Bronchial epithelial cell (primary cell): ENCODE results near the gene DPEP1. TPM values are rescaled to one million over a fixed set of nuclear protein-coding genes. Genes with fewer than 3 reads are reported as not detected.

ENCODE experiments used
- DNase-seq: peaks from one replicate; pipeline ENCODE4 v3.0.0-alpha.2; 2010; ENCODE audit warnings: low read depth
- FAIRE-seq: peaks from 2 replicates; lab custom pipeline; 2011; peaks lifted over from hg19 to GRCh38; lab: Jason Lieb, UNC
- H3K27me3 ChIP-seq: 2 replicates; pipeline ENCODE4 v1.5.1; 2011; ENCODE audit warnings: low read length; ENCODE audit not compliant: control insufficient read depth, insufficient read depth
- H3K36me3 ChIP-seq: 2 replicates; pipeline ENCODE4 v1.5.1; 2011; ENCODE audit warnings: low read length; ENCODE audit not compliant: control insufficient read depth, insufficient read depth
- H3K4me3 ChIP-seq: 2 replicates; pipeline ENCODE4 v1.5.1; 2011; ENCODE audit warnings: mild to moderate bottlenecking, low read depth, low read length, control low read depth
- CTCF ChIP-seq: IDR thresholded peaks from 2 replicates; pipeline ENCODE4 v1.5.1; 2011; ENCODE audit warnings: mild to moderate bottlenecking, moderate library complexity, low read length, control low read depth, inconsistent platforms; ENCODE audit not compliant: insufficient read depth, severe bottlenecking
- total RNA-seq: library from RNA; depleted of rRNA; stranded (reverse); fragments of >200 nt; gene quantifications from 2 replicates; pipeline ENCODE4 v1.2.1, GENCODE V29; 2014

DPEP1 gene
- total RNA-seq, 1 donor from 2014 or later: 0.26 TPM

GRCh38 chr16:89596957-89597649, 16.3 kb upstream of the DPEP1 start:
- Histone ChIP-seq H3K4me3 (no peak overlapping the region), H3K36me3 (no peaks in the 10 kb centered on the region), H3K27me3 (no peaks in the 10 kb centered on the region)
- no peak for DNase-seq
- TF ChIP-seq CTCF: no peak
- no peak for FAIRE-seq

- DNase-seq: no peak
- FAIRE-seq: no peak
- no peaks in the 10 kb centered on the region for H3K36me3 ChIP-seq
- no peak for TF ChIP-seq CTCF
- no peaks in the 10 kb centered on the region for H3K27me3 ChIP-seq
- no peak overlapping the region for H3K4me3 ChIP-seq
These were observed 15.2 kb upstream of the DPEP1 start for GRCh38 chr16:89598199-89598598.

GRCh38 chr16:89599451-89599858, 14.0 kb upstream of the DPEP1 start:
- TF ChIP-seq CTCF: peak; percentile 76
- no peaks in the 10 kb centered on the region for H3K27me3 ChIP-seq
- no peak overlapping the region for H3K4me3 ChIP-seq
- FAIRE-seq (peak; percentile 40), DNase-seq (peak; percentile 25)
- H3K36me3 ChIP-seq: no peaks in the 10 kb centered on the region

- no peak for TF ChIP-seq CTCF
- FAIRE-seq: no peak
- no peak for DNase-seq
- Histone ChIP-seq H3K36me3 (no peaks in the 10 kb centered on the region), H3K4me3 (no peak overlapping the region), H3K27me3 (no peaks in the 10 kb centered on the region)
These were observed 13.5 kb upstream of the DPEP1 start for GRCh38 chr16:89599902-89600301.

GRCh38 chr16:89600427-89600826, 13.0 kb upstream of the DPEP1 start:
- H3K4me3 ChIP-seq: no peak overlapping the region
- no peaks in the 10 kb centered on the region for H3K27me3 ChIP-seq
- FAIRE-seq (no peak), DNase-seq (peak; percentile 23)
- TF ChIP-seq CTCF: no peak
- no peaks in the 10 kb centered on the region for H3K36me3 ChIP-seq

GRCh38 chr16:89600956-89601355, 12.5 kb upstream of the DPEP1 start:
- Histone ChIP-seq H3K36me3 (no peaks in the 10 kb centered on the region), H3K4me3 (no peak overlapping the region), H3K27me3 (no peaks in the 10 kb centered on the region)
- DNase-seq: no peak
- no peak for TF ChIP-seq CTCF
- FAIRE-seq: no peak
